ES-I3 (cell line): ENCODE measurements around the gene HSPA1L.
A peak's percentile ranks its signal among the peaks of the same experiment; 100 is the strongest.
"Not testable (repeated sequence)": the region's sequence is repeated elsewhere in the genome, so short reads cannot be mapped to it uniquely, and the experiment has no call there.

ENCODE experiments used
- H3K36me3 ChIP-seq: 2 replicates; pipeline ENCODE4 v1.6.1; 2013; ENCODE audit warnings: mild to moderate bottlenecking, low read length, control low read depth, moderate library complexity; ENCODE audit not compliant: insufficient read depth
- H3K4me1 ChIP-seq: 2 replicates; pipeline ENCODE4 v1.6.1; 2013; ENCODE audit warnings: mild to moderate bottlenecking, control low read depth, low read length; ENCODE audit not compliant: insufficient read depth
- H3K9ac ChIP-seq: 2 replicates; pipeline ENCODE4 v1.6.1; 2013; ENCODE audit warnings: low read depth, mild to moderate bottlenecking, low read length, moderate library complexity
- H3K9me3 ChIP-seq: 2 replicates; pipeline ENCODE4 v1.6.1; 2013; ENCODE audit warnings: mild to moderate bottlenecking, low read length, moderate library complexity; ENCODE audit not compliant: control insufficient read depth, insufficient read depth

The HSPA1L gene

GRCh38 chr6:31829633-31830283 lies 14.7 kb upstream of the HSPA1L start:
- H3K4me1 ChIP-seq, result peaks cover 5% of the 10 kb centered on the region
- no peaks in the 10 kb centered on the region for H3K36me3 ChIP-seq
- H3K9ac ChIP-seq, result peak overlapping the region; percentile 89
- H3K9me3 ChIP-seq, result no peaks in the 10 kb centered on the region

GRCh38 chr6:31827286-31828079 lies 12.4 kb upstream of the HSPA1L start, which contains the start of gene HSPA1B:
Gene HSPA1B, plus strand, starts transcription at chr6:31827738. Its CDS starts 213 bp downstream, at chr6:31827951.
- Histone ChIP-seq H3K36me3 (no peaks in the 10 kb centered on the region), H3K9me3 (no peaks in the 10 kb centered on the region), H3K4me1 (peaks cover 5% of the 10 kb centered on the region), H3K9ac (peak within 1 kb of the TSS; percentile 67)

GRCh38 chr6:31826793-31827285 lies 11.8 kb upstream of the HSPA1L start:
- peak overlapping the region; percentile 67 for H3K9ac ChIP-seq
- no peaks in the 10 kb centered on the region for H3K36me3 ChIP-seq
- peaks cover 5% of the 10 kb centered on the region for H3K4me1 ChIP-seq
- H3K9me3 ChIP-seq, result no peaks in the 10 kb centered on the region

- Histone ChIP-seq H3K36me3 (no peaks in the 10 kb centered on the region), H3K9ac (no peak overlapping the region), H3K9me3 (no peaks in the 10 kb centered on the region), H3K4me1 (peaks cover 5% of the 10 kb centered on the region)
Measured at GRCh38 chr6:31825553-31825952, 10.5 kb upstream of the HSPA1L start.

- not testable (repeated sequence) for H3K4me1 ChIP-seq, H3K36me3 ChIP-seq, H3K9me3 ChIP-seq, H3K9ac ChIP-seq
Measured at GRCh38 chr6:31823592-31824196, 8.6 kb upstream of the HSPA1L start.

- no peaks in the 10 kb centered on the region for H3K9me3 ChIP-seq
- peaks cover 7% of the 10 kb centered on the region for H3K4me1 ChIP-seq
- peak overlapping the region; percentile 76 for H3K9ac ChIP-seq
- H3K36me3 ChIP-seq, result no peaks in the 10 kb centered on the region
Measured at GRCh38 chr6:31822036-31822821, 7.1 kb upstream of the HSPA1L start.

- Histone ChIP-seq H3K9me3 (no peaks in the 10 kb centered on the region), H3K4me1 (peaks cover 7% of the 10 kb centered on the region), H3K9ac (peak overlapping the region; percentile 76), H3K36me3 (no peaks in the 10 kb centered on the region)
Measured at GRCh38 chr6:31821301-31822035, 6.4 kb upstream of the HSPA1L start.

- H3K36me3 ChIP-seq, H3K9ac ChIP-seq, H3K4me1 ChIP-seq, H3K9me3 ChIP-seq: not testable (repeated sequence)
Measured at GRCh38 chr6:31820399-31820798, 5.3 kb upstream of the HSPA1L start.

- Histone ChIP-seq H3K9ac (no peak overlapping the region), H3K9me3 (no peaks in the 10 kb centered on the region), H3K36me3 (no peaks in the 10 kb centered on the region), H3K4me1 (0 out of 2 replicates have a peak, but pooled peaks cover 3% of the 10 kb centered on the region)
Measured at GRCh38 chr6:31819871-31820299, 4.8 kb upstream of the HSPA1L start.

- not testable (repeated sequence) for H3K4me1 ChIP-seq, H3K9ac ChIP-seq, H3K9me3 ChIP-seq, H3K36me3 ChIP-seq
Measured at GRCh38 chr6:31817929-31818511, 2.9 kb upstream of the HSPA1L start.

- not testable (repeated sequence) for H3K36me3 ChIP-seq, H3K4me1 ChIP-seq, H3K9me3 ChIP-seq
- peak overlapping the region; percentile 21; the same call in 1 of the 2 replicates for H3K9ac ChIP-seq
Measured at GRCh38 chr6:31817133-31817928, 2.2 kb upstream of the HSPA1L start.

GRCh38 chr6:31814677-31815024 lies 432 bp downstream of the HSPA1L start:
- Histone ChIP-seq H3K4me1 (0 out of 2 replicates have a peak, but pooled peaks cover 3% of the 10 kb centered on the region), H3K9ac (peak overlapping the region; percentile 79; the same call in 1 of the 2 replicates), H3K36me3 (no peaks in the 10 kb centered on the region), H3K9me3 (no peaks in the 10 kb centered on the region)

- Histone ChIP-seq H3K36me3 (no peaks in the 10 kb centered on the region), H3K9me3 (no peaks in the 10 kb centered on the region), H3K9ac (peak overlapping the region; percentile 62), H3K4me1 (0 out of 2 replicates have a peak, but pooled peaks cover 3% of the 10 kb centered on the region)
Measured at GRCh38 chr6:31813465-31813849, 1.6 kb downstream of the HSPA1L start.
